ENCODE measurements around the gene ARL10.

The ARL10 gene, protein sequence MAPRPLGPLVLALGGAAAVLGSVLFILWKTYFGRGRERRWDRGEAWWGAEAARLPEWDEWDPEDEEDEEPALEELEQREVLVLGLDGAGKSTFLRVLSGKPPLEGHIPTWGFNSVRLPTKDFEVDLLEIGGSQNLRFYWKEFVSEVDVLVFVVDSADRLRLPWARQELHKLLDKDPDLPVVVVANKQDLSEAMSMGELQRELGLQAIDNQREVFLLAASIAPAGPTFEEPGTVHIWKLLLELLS

DNA sequence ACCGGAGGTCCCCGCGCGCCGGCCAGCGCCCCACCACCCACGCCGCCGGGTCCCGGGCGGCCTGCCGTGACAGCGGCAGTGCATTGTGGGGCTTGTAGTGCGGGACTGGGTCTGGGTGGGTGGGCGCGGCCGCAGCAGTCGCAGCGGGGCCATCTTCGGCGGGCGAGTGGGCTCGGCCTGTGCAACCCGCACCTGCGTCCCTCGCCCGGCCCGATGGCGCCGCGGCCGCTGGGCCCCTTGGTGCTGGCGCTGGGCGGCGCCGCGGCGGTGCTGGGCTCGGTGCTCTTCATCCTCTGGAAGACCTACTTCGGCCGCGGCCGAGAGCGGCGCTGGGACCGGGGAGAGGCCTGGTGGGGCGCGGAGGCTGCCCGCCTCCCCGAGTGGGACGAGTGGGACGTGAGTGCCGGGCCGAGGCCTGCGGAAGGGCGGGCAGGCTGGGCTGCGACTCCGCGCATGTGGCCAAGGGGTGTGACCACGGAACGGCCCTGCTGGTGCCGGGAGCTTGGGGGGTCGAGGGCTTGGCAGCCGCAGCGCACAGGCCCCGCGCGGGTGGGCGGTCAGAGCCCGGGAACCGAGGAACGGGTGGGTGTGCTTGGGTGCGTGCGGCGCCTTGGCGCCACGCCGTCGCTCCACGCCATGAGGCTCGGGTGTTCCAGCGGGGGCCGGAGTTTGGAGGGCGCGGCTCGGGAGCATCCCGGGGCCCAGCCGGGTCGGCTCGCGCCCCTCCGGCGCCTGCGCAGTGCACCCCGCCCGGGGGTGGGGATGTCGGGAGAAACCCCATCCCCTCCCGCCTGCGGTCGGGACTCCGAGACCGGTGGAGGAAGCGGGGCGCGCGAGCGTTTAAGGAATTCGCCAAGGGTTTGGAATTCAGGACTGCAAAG is at the start of gene ARL10:
Gene ARL10 (plus strand): TSS at position 137 of the 881 bp plus-strand sequence. CDS start 77 bp downstream, at position 214.
- peak; percentile 26 to 35 for DNase-seq (ENCODE audit: low read depth in 2 of 2)

DNA sequence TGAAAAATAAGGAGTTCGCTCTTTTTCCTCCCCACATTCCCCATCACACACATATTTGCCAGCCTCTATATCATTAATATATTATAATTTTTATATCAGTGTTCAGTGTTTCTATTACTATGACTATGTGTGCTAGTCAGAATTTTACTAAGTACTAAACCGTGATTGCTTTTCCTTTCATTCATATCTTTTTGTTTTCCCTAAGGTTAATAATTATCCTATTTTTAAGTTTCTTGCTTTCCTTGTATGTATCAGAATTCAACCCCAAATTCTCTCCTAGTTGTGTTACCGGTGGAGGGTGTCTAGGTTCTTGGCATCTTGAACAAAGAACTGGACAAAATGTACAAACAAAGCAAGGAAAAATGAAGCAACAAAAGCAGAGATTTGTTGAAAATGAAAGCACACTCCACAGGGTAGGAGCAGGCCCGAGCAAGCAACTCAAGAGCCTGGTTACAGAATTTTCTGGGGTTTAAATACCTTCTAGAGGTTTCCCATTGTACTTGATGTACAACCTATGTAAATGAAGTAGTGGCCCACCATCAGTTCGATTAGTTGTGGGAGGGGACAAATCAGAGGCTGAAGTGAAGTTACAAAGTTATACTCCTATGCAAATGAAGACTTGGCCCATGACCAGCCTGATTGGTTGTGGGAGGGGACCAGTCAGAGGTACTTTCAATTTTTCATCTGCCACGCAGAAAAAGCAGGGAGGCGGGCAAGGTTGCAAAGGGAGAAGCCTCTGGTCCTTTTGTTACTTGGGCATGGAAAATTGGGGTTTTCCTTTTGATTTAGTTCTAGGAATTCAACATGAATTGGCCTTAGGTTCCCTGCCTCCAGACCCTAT is 47.5 kb upstream of the ARL10 start:
- DNase-seq (ENCODE audit: low read depth in 2 of 2) = no peak

DNA sequence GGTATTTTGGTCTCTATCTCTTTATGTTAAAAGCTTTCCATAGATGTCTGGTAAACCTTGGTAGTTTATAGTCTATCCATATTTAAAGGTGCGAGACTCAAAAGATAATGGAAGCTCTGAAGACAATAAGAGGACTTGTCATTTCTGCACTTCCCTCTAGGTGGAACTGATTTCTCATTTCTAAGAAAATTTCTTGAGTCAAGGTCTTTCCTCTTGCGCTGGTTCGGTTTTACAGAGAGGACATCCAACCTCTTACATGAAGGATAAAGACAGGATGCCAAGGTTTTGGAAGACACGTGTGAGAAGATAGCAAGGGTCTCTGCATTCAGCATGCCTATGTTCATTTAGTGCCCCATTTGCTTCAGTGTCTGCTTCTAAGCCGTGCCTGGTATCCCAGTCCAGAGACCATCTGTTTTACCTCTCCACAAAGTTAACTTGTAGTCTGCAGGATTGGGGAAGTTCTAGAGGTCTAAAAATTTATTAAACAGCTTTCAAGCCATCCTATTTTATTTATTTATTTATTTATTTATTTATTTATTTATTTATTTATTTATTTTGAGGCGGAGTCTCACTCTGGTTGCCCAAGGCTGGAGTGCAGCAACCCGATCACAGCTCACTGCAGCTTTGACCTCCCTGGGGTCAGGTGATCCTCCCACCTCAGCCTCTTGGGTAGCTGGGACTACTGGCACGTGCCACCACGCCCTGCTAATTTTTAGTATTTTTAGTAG is 45.3 kb upstream of the ARL10 start:
- DNase-seq (ENCODE audit: low read depth in 2 of 2) = no peak

DNA sequence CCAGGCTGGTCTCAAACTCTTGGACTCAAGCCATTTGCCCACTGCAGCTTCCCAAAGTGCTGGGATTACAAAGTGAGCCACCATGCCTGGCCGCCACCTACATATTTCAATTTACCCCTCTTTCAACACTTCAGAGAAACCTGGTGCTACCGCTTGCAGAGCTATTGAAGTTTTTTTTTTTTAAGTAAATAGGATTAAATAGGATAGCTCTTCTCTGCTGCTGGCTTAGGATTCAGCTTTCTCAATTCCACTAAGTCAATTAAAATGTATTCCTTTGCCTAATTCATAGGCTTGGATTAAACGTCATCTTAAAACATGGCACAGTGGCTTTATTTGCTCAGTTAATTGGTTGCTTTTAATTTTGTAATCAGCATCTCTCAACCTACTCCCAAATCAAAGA is 44.7 kb upstream of the ARL10 start:
- no peak for DNase-seq (ENCODE audit: low read depth in 2 of 2)

DNA sequence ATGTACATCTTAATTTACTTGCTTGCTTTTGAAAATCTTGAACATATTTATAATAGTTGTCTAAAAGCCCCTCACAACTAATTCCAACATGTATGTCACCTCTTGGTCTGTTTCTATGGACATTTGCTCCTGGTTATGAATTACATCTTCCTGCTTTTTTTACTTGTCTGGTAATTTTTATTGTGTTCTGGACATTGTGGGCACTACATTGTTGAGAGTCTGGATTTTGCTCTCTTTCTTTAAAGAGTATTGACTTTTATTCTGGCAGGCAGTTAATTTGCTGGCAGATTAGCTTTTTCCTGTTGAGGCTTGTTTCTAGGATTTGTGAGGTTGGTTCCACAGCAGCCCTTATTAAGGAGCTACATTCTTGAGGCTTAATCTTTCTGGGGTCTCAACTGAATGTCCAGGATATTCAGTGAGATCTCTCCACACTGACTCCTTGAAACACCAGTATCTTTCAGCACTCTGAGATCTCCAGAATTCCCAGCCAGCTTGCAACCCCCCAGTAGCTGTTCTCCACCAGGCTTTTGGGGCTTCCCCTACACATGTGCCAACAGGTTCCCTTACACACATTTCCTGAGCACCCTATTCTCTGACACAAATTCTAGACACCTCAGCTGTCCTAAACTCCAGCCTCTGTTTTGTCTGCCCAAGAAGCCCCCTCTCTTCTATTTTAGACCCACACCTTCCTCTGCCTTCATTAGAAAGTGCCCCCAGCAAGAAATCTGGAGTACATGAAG is 31.1 kb upstream of the ARL10 start:
- DNase-seq (ENCODE audit: low read depth in 2 of 2) = no peak

DNA sequence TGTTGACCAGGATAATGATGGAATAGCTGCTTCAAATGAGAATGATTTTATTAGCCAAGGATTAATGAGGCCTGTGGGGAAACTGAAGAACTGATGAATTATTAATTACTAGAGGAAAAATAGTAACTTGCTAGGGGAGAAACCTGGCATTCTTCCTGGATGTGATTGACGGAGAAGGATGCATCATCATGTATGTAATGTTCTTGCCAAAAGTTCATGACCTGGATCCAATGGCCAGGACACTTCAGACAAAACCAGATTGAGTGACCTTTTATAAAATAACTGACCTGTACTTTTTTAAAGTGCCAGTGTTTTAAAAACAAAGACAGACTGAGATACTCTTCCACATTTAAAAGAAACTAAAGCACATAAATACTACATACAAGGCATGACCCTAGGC is 27.4 kb upstream of the ARL10 start:
- no peak for DNase-seq (ENCODE audit: low read depth in 2 of 2)

DNA sequence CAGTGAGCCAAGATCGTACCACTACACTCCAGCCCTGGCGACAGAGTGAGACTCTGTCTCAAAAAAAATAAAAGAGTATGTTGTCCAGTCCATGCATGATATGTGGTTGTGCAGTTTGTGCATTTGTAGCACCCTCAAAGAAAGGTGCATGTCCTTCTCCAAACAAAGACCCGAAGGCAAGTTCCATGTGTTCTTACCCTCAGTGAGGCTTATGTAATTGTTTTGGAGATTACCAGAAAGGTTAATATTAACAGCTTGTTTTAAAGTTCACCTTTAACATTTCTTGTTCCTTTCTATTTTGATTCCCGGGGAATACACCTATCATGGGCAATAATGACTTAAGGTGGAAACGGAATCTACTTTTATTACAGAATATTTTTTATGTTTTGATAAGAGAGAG is 26.0 kb upstream of the ARL10 start:
- DNase-seq (ENCODE audit: low read depth in 2 of 2) = no peak

DNA sequence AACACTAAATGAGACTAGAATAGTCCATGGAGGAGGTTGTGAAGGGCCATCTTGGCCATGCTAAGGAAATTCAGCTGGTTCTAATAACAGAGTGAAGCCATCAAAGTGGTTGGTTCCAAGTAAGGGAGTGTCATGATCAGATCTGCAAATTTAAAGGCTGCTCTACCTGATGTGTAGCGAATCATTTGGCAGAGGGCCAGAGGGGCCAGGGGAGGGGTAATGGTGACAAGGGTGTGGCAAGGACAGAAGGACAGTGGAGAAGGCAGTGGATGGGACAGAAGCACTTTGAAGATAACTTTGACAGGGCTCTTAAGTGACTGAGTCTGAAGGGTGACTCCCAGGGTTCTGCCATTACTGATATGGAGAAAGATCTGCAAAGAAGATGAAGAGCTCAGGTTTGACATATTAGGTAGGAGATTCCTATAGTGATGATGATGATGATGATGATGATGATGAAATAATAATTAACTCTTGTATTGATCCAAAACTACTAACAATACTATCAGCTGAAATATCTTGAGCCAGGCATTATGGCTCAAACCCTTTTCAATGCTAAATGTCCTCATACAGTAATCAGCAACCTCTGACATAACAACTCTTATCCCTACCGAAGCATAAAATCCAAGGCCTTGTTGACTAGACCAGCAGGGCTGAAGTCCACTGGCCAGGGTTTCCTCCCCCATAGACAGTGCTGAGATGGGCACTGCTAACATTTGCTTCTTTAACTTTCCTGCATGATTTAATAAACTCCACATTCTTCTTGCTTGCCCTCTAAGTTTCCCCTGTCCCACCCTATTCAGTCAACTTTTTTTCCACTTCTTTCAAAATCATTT is 23.7 kb upstream of the ARL10 start:
- DNase-seq (ENCODE audit: low read depth in 2 of 2) = no peak

DNA sequence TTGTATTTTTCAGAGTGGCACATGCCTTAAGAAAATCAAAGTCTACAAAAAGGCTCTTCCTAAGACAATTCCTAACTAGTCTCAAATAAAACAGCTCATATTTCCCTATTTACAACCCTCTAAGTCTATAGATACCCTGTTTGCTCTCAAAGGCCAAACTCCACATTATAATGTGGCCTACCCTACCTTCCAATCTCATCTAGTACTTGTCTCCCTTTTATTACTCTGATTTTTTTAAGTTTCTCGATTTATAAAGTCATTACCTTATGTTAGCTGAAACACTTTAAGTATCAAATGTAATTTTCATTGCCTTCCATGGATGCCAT is 23.2 kb upstream of the ARL10 start:
- no peak for DNase-seq (ENCODE audit: low read depth in 2 of 2)

DNA sequence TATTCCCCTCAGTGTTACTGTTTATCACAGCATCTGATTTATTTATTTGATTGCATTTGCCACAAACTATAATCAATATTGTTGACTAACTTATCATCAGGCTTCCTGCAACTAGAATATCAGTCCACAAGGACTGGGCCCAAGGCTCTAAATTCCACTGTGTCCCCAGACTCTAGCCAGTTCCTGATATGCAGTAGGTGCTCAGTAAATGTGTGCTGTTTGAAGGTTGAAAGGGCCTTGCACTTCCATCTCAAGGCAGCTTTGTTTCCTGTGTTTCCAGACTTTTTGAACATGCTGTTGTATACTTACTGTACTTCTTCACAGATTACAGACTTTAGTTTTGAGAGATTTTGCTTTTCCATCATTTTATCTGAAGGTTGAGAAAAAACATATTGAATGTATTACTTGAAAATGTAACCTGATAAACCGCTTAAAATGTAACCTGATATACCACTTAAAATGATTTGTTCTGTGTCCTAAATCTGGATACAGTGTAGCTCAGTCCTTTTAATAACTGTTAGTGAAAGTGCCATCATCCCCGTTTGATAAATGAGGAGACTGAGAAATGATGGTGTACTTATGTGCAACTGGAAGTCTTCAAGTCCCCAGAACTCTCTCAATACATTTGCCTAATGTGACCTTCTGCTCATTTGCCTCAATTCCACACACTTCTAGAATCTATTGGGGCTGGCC is 22.4 kb upstream of the ARL10 start:
- no peak for DNase-seq (ENCODE audit: low read depth in 2 of 2)

DNA sequence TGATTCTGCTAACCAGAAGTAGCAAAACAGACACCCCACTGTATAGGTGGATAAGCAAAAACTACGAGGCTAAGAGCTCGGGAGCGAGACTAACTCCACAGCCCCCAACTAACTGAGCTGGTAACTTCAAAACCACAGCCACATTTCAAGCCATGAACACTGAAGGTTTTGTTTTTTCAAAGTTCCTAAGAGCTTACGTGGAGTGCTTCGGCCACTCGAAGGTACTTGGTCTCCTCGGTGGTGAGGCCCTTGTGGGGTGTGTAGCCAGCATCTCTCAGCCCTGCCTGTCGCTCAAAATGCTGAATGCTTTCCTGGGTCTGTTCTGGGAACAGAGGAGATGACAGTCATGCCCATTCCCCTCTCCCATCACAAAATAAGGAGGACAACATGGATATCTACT is 14.9 kb upstream of the ARL10 start:
- DNase-seq (ENCODE audit: low read depth in 2 of 2) = no peak

DNA sequence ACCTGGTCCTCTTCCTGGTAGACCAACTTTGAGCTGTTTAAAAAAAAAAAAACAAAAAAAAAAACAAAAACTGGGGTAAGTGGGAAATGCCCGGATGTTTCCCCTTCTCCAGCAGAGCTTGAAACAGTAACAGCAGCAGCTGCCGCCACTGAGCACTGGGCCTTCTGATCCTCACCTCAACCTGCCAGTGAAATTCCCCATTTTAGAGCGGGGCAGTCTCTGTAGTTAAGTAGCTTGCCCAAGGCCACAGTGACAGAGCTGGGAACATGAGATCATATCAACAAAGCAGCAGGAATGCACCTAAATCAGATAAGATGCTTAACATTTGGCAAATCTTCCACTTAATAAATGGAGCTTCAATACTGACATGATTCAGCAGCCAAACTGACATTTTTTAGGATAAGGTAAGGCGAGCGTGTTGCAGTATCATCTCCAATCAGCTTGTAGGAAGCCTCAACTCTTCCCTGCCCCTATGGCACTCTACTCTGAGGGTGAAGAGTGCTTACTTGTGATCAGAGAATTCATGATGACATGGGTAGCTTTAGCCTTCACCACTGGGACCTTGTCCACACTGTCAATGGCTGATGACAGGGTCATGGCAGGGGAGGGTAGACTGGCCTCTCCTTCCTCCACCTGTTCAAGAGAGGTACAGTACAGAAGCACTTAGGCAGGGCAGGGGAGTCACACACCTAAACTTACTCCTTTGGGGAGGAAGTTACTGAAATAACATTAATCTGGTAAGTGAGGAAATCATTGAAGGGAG is 13.0 kb upstream of the ARL10 start:
- DNase-seq (ENCODE audit: low read depth in 2 of 2) = no peak

DNA sequence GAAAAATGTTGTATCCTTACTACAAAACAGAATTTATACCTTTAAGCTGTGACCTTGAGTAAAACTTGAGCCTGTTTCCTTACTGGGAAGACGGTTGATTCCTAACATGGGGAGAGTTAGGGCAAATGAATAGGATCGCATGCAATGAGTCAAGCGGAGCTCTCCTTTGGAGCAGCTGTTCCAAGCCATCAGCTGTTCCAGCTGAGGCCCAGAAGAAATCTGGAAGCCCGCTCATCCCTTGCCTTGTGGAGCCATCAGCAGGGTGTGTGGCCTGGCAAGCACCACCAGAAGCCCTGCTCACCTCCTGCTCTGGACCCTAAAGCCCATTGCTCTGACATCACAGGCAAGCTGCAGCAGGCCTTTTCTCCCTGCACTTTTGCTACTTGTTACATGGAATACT is 11.8 kb upstream of the ARL10 start:
- no peak for DNase-seq (ENCODE audit: low read depth in 2 of 2)

DNA sequence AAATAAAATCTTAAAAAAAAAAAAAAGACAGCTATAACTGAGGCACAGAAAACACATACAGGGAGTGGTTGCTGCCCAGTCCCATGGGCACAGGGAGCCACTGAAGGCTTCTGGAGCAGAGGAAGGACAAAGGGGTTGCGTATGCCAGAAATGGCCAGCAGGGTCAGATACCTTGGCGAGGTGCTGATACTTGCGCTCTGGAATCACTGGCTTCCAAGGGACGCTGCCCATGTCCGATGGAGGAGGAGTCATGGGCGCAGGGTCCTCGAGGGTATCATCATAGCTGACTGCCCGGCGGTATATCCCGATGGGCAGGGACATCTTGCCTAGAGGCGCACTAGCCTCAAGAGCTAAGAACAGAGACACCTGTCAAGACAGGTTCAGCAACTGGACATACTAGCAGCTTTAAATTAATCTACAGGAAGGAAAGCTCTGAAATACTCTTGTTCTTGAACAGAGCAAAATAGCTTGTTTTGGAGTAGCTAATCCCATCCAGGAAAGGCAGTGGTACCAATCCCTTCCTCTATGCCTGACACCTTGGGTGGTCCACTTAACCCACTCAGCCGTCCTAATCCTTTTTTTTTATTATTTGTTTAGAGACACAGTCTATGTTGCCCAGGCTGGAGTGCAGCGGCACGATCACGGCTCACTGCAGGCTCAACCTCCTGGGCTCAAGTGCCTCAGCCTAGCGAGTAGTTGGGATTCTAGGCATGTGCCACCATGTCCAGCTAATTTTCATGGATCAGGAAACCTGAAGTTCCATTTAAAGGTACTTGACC is 9.7 kb upstream of the ARL10 start:
- no peak for DNase-seq (ENCODE audit: low read depth in 2 of 2)

DNA sequence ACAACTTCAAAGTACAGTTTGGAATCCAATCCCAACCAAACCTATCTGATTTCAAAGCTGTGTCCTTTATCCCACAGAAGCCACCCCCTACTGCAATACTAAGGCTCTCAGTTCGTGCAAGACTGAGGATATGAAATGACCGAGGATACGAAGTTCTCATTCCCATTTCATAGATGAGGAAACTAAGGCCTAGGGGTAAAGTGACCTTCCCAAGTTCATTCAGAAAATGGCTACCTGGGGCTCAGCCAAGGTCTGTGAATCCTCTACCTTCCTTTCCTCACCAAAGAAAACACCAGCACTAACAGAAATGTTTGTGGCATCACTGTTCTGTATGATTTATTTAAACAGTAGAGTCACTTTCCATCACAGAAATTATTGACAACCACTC is 9.1 kb upstream of the ARL10 start:
- no peak for DNase-seq (ENCODE audit: low read depth in 2 of 2)

DNA sequence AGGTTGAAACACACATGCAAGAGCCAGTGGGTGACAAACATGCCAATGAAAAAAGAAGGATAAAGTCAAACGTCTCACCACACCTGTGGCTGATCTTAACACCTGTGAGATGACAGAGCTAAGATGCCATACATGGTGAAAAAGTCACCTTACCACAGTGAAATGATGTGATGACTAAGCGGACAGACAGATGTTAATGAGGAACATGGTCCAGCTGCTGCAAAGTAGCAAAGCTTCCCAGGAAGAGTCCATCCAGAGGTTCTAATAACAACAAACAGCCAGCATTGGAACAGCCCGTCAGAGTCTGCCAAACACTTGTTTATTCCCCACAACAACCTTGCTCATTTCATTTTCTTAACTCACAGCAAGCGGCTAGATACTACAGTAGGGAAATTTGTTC is 5.6 kb upstream of the ARL10 start:
- no peak for DNase-seq (ENCODE audit: low read depth in 2 of 2)

DNA sequence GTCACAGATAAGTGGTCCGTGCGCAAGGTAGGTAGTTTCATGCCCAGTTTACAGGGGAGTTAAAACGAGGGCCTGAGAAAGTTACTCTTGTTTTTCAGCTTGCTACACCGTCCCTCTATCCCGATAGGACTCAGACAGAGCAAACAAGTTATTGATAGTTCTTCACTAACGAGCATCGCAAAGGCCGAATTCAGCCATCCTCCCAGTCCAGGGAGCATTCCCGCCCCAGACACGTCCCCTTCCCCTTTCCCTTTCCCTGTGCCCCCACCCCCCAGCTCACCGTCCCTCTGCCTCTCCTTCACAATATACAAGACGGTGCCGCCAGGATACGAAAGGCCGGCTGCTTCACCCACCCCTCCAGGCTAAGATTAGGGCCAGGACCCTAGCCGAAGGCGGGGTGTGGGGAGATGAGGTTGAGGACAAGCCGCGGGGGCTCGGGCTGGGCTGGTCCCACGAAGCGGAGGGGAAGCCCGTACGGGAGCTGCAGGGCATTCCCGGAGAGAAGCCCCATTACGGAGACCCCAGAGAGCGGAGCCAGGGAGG is 4.3 kb upstream of the ARL10 start:
- no peak for DNase-seq (ENCODE audit: low read depth in 2 of 2)
